GM21825 (cell line): ENCODE results near the gene BRIP1.
"Not testable (repeated sequence)": the region's sequence is repeated elsewhere in the genome, so short reads cannot be mapped to it uniquely, and the experiment has no call there.

ENCODE experiments used
- ATAC-seq: cut with Tn5 transposase; IDR thresholded peaks from one replicate; pipeline ENCODE4 v1.9.1; 2021; ENCODE audit warnings: mild to moderate bottlenecking, moderate library complexity; ENCODE audit not compliant: unreplicated experiment

Gene BRIP1

GRCh38 chr17:61709567-61709966 lies 153.8 kb downstream of the BRIP1 start:
- ATAC-seq = no peak

GRCh38 chr17:61704935-61705449 lies 158.3 kb downstream of the BRIP1 start:
- ATAC-seq = no peak

DNA sequence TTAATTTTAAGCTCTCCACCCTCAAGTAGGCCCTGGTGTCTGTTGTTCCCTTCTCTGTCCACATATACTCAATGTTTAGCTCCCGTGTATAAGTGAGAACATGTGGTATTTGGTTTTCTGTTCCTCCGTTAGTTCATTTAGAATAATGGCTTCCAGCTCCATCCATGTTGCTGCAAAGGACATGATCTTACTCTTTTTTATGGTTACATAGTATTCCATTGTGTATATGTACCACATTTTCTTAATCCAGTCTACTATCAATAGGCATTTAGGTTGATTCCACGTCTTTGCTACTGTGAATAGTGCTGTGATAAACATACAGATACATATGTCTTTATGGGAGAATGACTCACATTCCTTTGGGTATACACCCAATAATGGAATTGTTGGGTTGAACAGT lies 160.9 kb downstream of the BRIP1 start:
- ATAC-seq = no peak

DNA sequence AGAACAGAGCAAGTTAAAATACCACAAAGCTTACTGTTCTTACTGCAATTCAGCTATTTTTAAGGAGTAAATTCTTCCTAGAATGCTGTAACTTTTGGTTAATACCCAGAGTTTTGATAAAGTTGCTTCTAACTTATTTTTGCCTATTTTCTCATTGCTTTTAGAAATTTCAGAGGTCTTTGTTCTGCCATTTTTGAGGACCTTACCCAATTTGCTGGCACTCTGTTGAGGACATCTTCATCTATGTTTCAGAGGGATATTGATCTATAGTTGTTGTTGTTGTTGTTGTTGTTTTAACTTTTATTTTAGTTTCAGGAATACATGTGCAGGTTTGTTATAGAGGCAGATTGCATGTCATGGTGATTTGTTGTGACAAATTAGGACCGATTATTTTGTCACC lies 161.3 kb downstream of the BRIP1 start:
- ATAC-seq = no peak

GRCh38 chr17:61701334-61701733 lies 162.0 kb downstream of the BRIP1 start:
- no peak for ATAC-seq

DNA sequence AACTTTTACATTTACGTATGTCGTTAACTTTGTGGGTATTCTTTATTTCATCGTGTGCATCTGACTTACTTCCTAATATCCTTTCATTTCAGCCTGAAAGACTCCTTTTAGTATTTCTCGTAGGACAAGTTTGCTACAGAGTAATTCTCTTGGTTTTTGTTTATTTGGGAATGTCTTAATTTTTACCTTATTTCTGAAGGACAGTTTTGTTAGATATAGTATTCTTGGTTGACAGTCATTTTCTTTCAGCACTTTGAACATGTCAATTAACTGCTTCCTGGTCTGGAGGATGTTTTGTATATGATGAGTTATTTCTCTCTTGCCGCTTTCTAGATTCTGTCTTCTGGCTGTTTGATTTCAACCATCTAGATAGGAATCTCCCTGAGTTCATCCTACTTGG lies 163.1 kb downstream of the BRIP1 start:
- no peak for ATAC-seq

GRCh38 chr17:61699694-61700093 lies 163.6 kb downstream of the BRIP1 start:
- no peak for ATAC-seq

GRCh38 chr17:61699032-61699431 lies 164.3 kb downstream of the BRIP1 start:
- ATAC-seq = no peak

GRCh38 chr17:61698244-61698643 lies 165.1 kb downstream of the BRIP1 start:
- no peak for ATAC-seq

- no peak for ATAC-seq
Observed at GRCh38 chr17:61695779-61696337, 167.5 kb downstream of the BRIP1 start.

DNA sequence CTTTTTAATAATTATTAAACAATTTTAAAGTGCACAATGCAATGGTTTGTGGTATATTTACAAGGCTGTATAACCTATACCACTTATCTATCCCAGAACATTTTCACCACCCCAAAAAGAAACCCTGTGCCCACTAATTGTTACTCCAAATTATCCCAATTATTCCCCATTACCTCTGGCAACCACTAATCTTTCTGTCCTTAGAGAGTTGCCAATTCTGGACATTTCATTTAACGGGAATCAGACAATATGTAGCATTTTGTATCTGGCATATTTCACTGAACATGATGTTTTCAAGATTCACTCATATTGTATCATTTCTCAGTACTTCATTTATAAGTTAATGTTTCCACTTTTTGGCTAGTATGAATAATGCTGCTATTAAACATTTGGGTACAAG lies 169.2 kb downstream of the BRIP1 start:
- no peak for ATAC-seq

DNA sequence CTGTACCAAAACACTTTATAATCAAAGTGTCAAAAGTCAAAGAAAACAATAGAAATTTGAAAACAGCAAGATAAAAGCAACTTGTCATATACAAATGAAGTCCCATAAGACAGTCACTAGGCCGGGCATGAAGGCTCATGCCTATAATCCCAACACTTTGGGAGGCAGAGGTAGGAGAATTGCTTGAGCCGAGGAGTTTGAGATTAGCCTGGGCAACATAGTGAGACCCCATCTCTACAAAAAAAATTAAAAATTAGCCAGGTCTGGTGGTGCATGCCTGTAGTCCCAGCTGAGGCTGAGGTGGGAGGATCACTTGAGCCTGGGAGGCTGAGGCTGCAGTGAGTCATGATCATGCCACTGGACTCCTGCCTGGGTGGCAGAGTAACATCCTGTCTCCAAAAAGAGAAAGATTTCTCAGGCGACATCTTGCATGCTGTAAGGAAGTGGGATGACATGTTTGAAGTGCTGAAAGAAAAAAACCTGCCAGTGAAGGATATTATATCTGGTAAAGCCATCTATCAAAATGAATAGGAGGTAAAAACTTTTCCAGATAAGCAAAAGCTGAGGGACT lies 173.6 kb downstream of the BRIP1 start:
- no peak for ATAC-seq

DNA sequence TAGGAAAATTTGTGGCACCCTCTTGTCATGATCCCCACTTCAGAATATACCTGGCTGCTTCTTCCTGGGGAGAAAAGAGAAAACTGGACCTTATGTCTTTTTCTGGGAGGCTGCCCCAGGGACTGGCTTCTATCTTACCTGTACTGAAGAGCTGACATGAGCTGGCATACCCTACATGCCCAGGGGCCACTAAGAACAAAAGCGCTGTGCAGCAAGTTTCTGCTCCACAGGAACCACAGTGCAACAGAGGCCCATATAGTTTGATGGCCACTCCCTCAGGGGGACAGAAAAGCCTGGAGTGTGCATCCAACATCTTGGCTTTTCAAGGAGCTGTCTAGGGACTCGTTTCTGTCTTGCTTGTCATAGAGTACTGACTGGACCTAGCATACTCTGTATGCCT lies 175.6 kb downstream of the BRIP1 start:
- ATAC-seq = no peak

DNA sequence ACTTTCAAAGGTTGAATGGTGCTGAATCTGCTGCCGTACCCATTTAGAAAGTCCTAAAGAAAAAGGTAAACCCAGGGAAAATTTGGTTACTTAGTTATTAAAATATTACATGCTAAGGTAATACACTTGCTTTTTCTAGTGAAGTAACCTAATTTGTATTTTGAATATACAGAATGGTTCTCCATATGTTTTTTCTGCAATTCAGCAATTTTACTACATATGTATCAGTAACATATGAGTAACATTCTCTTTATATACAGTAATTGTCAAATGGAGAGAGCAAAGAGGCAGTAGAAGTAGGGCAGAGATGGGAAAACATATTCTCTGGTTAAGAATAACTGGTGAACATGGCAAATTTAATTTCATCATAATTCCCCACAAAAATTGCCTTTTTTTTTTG lies 177.2 kb downstream of the BRIP1 start:
- no peak for ATAC-seq

DNA sequence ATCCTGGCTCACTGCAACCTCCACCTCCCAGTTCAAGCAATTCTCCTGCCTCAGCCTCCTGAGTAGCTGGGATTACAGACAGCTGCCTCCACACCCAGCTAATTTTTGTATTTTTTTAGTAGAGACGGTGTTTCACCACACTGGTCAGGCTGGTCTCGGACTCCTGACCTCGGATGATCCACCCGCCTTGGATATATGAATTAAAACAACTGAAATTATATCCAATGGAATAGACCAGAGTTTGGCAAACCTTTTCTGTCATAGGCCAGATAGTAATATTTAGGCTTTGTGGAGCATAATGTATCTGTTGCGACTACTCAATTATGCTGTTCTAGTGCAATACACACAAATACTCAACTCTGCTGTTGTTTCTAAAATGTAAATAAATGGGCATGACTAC lies 178.5 kb downstream of the BRIP1 start:
- ATAC-seq = no peak

- no peak for ATAC-seq
Observed at GRCh38 chr17:61684172-61684571, 179.2 kb downstream of the BRIP1 start.

GRCh38 chr17:61683466-61683865 lies 179.9 kb downstream of the BRIP1 start:
- ATAC-seq = no peak

DNA sequence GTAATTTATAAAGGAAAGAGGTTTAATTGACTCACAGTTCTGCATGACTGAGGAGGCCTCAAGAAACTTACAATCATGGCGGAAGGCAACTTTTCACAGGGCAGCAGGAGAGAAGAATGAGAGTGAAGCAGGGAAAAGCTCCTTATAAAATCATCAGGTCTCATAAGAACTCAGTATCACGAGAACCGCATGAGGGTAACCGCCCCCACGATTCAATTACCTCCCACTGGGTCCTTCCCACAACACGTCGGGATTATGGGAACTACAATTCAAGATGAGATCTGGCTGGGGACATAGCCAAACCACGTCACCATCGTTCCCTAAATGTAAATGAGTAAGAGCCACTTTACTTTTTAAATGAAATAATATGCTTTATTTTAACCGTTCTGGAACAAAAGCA lies 182.4 kb downstream of the BRIP1 start:
- ATAC-seq = no peak

DNA sequence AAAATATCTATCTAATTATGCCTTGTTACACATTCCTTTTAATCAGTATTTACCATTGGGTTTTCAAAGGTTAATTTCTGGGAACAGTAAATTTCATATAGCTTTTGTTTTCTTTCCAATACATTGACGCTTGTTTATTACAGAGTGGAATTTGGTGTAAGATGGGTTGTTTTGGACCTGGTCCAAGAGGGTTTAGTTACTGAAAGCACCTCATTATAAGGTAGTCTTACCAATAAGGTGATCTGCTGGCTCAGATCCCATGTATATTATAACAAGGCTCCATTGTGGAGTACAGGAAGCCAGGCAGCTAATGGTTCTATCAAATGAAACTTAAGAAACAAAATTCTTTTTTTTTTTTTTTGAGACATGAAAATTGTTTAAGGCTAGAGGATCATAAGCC lies 185.0 kb downstream of the BRIP1 start:
- ATAC-seq = no peak

DNA sequence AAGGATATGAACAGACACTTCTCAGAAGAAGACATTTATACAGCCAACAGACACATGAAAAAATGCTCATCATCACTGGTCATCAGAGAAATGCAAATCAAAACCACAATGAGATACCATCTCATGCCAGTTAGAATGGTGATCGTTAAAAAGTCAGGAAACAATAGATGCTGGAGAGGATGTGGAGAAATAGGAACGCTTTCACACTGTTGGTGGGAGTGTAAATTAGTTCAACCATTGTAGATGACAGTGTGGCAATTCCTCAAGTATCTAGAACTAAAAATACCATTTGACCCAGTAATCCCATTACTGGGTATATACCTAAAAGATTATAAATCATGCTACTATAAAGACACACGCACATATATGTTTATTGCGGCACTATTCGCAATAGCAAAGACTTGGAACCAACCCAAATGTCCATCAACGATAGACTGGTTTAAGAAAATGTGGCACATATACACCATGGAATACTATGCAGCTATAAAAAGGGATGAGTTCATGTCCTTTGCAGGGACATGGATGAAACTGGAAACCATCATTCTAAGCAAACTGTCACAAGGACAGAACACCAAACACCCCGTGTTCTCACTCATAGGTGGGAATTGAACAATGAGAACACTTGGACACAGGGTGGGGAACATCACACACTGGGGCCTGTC lies 186.0 kb downstream of the BRIP1 start:
- ATAC-seq = not testable (repeated sequence)

- ATAC-seq = not testable (repeated sequence)
Observed at GRCh38 chr17:61676522-61676921, 186.8 kb downstream of the BRIP1 start.

DNA sequence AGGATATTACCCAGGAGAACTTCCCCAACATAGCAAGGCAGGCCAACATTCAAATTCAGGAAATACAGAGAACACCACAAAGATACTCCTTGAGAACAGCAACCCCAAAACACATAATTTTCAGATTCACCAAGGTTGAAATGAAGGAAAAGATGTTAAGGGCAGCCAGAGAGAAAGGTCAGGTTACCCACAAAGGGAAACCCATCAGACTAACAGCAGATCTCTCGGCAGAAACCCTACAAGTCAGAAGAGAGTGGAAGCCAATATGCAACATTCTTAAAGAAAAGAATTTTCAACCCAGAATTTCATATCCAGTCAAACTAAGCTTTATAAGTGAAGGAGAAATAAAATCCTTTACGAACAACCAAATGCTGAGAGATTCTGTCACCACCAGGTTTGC lies 188.7 kb downstream of the BRIP1 start:
- not testable (repeated sequence) for ATAC-seq
